Central memory CD8-positive, alpha-beta T cell (primary cell): ENCODE results near the gene ATF6.

ENCODE experiments used
- ATAC-seq: fragments of 150-1000 bp; cut with Tn5 transposase; replicated peaks from 2 replicates; pipeline ENCODE4 v1.10.0; 2022; ENCODE audit warnings: mild to moderate bottlenecking, moderate FRiP score, moderate number of reproducible peaks; ENCODE audit not compliant: poor library complexity, severe bottlenecking; ENCODE audit errors: extremely low read depth
- DNase-seq, 2 donors: peaks; one replicate each; pipeline ENCODE4 v3.0.0; 2021; ENCODE audit warnings: low spot score in 2 of 2
- H3K27ac Mint-ChIP-seq: one replicate; pipeline ENCODE4 v1.8.0; 2022; ENCODE audit warnings: low read depth, mild to moderate bottlenecking, moderate library complexity, mixed read lengths
- H3K27me3 Mint-ChIP-seq: one replicate; pipeline ENCODE4 v1.8.0; 2022; ENCODE audit warnings: mixed read lengths
- H3K36me3 Mint-ChIP-seq: one replicate; pipeline ENCODE4 v1.8.0; 2022; ENCODE audit warnings: mild to moderate bottlenecking, moderate library complexity, mixed read lengths; ENCODE audit not compliant: insufficient read depth
- H3K4me1 Mint-ChIP-seq: one replicate; pipeline ENCODE4 v1.8.0; 2022; ENCODE audit warnings: mixed read lengths
- H3K4me3 Mint-ChIP-seq: one replicate; pipeline ENCODE4 v1.8.0; 2022; ENCODE audit warnings: mild to moderate bottlenecking, moderate library complexity, mixed read lengths
- H3K9me3 Mint-ChIP-seq: one replicate; pipeline ENCODE4 v1.8.0; 2022; ENCODE audit warnings: mixed read lengths

The ATF6 gene

GRCh38 chr1:161863549-161863948 is 97.4 kb downstream of the ATF6 start:
- Mint-ChIP-seq H3K36me3 (peaks cover 24% of the 10 kb centered on the region), H3K27ac (no peak overlapping the region), H3K4me1 (no peaks in the 10 kb centered on the region), H3K4me3 (no peak overlapping the region), H3K27me3 (no peaks in the 10 kb centered on the region), H3K9me3 (no peaks in the 10 kb centered on the region)
- DNase-seq (no peak), ATAC-seq (no peak)

DNA sequence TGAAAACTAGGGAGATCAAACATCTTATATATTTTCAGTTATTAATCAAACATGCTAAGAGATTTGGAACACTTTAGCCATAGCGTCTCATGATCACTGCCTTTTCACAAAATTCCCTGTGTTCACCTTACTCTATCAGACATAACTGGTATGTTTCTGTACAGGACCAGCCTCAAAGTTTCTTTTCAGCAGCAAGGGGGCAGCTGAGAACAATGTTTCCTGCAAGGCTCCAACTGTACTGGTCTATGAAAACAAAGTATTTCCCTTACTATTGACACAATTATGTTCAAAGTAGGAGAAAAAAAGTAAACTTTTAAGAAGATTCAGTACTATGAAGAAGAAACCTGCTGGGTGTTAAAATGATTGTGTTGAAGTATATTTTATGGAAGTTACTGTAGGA is 98.5 kb downstream of the ATF6 start:
- ATAC-seq, result no peak
- Mint-ChIP-seq H3K4me1 (no peaks in the 10 kb centered on the region), H3K4me3 (no peak overlapping the region), H3K27ac (no peak overlapping the region), H3K27me3 (no peaks in the 10 kb centered on the region), H3K36me3 (peaks cover 18% of the 10 kb centered on the region), H3K9me3 (no peaks in the 10 kb centered on the region)
- no peak for DNase-seq

GRCh38 chr1:161866241-161866640 is 100.1 kb downstream of the ATF6 start:
- no peaks in the 10 kb centered on the region for H3K4me1 Mint-ChIP-seq
- DNase-seq (no peak), ATAC-seq (no peak)
- no peak overlapping the region for H3K4me3 Mint-ChIP-seq
- peaks cover 21% of the 10 kb centered on the region for H3K36me3 Mint-ChIP-seq
- no peak overlapping the region for H3K27ac Mint-ChIP-seq
- no peaks in the 10 kb centered on the region for H3K9me3 Mint-ChIP-seq
- no peaks in the 10 kb centered on the region for H3K27me3 Mint-ChIP-seq

- Mint-ChIP-seq H3K27me3 (no peaks in the 10 kb centered on the region), H3K9me3 (no peaks in the 10 kb centered on the region), H3K4me3 (no peak overlapping the region), H3K27ac (no peak overlapping the region), H3K4me1 (no peaks in the 10 kb centered on the region), H3K36me3 (peaks cover 13% of the 10 kb centered on the region)
- no peak for ATAC-seq
- DNase-seq, result no peak
These were observed 102.7 kb downstream of the ATF6 start for GRCh38 chr1:161868832-161869231.

- DNase-seq, result no peak
- no peak for ATAC-seq
- H3K27me3 Mint-ChIP-seq, result no peaks in the 10 kb centered on the region
- no peaks in the 10 kb centered on the region for H3K9me3 Mint-ChIP-seq
- H3K4me1 Mint-ChIP-seq, result no peaks in the 10 kb centered on the region
- H3K4me3 Mint-ChIP-seq, result no peak overlapping the region
- H3K36me3 Mint-ChIP-seq, result peaks cover 11% of the 10 kb centered on the region
- H3K27ac Mint-ChIP-seq, result no peak overlapping the region
These were observed 103.2 kb downstream of the ATF6 start for GRCh38 chr1:161869291-161869690.

DNA sequence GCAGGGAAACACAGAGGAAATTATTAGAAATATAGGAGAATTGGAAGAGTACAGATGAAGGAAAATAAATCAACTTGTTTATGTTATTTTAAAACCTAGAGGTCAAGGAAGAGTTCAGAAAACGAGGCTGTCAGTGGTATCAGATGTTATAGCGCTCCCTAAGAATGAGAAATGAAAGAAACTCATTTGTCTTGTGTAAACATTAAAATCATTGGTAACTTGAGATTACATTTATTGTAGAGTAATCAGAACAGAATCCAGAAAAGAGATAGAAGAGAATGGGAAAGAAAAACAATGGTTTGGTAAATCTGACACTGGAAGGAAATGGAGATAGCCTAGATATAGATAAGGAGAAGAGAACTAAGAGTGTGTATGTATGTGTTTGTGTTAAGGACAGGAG is 106.4 kb downstream of the ATF6 start:
- Mint-ChIP-seq H3K4me1 (no peaks in the 10 kb centered on the region), H3K9me3 (no peaks in the 10 kb centered on the region), H3K27me3 (no peaks in the 10 kb centered on the region), H3K36me3 (peaks cover 5% of the 10 kb centered on the region), H3K27ac (no peak overlapping the region), H3K4me3 (no peak overlapping the region)
- DNase-seq, result no peak
- no peak for ATAC-seq

DNA sequence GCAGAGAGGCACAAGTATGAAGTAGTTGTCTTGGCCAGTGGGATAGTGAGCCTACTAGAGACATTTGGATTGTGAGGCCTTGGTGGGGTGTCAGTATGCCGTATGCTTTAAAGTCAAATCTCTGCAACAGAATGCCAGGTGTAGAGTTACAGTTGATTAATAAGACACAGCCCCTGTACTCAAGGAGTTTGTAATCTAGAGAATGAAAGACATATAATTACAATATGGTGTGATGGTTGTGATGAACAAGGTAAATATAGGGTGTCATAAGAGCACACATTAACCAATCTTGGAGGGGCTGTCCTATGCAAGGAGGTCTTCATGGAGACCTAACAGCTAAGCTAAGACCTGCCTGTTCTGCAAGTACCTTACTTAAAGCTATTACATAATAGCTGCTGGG is 113.1 kb downstream of the ATF6 start:
- Mint-ChIP-seq H3K27me3 (no peaks in the 10 kb centered on the region), H3K9me3 (no peaks in the 10 kb centered on the region), H3K36me3 (peaks cover 1% of the 10 kb centered on the region), H3K4me1 (no peaks in the 10 kb centered on the region), H3K27ac (no peak overlapping the region), H3K4me3 (no peak overlapping the region)
- no peak for ATAC-seq
- DNase-seq, result no peak

- no peak overlapping the region for H3K27ac Mint-ChIP-seq
- no peaks in the 10 kb centered on the region for H3K27me3 Mint-ChIP-seq
- H3K9me3 Mint-ChIP-seq, result no peaks in the 10 kb centered on the region
- H3K4me3 Mint-ChIP-seq, result no peak overlapping the region
- H3K4me1 Mint-ChIP-seq, result no peaks in the 10 kb centered on the region
- H3K36me3 Mint-ChIP-seq, result peaks cover 3% of the 10 kb centered on the region
- DNase-seq (no peak), ATAC-seq (no peak)
These were observed 118.4 kb downstream of the ATF6 start for GRCh38 chr1:161884475-161884874.

DNA sequence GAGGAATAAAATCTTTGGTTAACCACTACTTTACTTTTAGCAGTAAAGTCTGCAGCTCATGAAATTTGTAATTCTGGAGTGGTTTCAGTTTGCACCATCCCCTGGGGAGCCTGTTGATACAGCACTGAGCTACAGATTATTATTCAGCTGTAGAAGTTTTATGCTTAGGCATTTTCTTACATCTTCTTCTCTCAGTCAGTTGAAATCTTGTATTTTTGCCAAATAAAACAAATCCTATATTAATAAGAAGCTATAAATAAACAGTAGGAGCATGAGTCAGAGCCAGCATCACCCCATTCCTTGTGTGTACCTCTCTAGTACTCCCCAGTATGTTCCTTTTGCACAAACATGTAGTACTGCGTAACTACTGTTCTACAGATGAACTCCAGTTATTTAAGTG is 118.9 kb downstream of the ATF6 start:
- Mint-ChIP-seq H3K4me1 (no peaks in the 10 kb centered on the region), H3K27me3 (no peaks in the 10 kb centered on the region), H3K36me3 (peaks cover 4% of the 10 kb centered on the region), H3K27ac (no peak overlapping the region), H3K4me3 (no peak overlapping the region), H3K9me3 (no peaks in the 10 kb centered on the region)
- DNase-seq (no peak), ATAC-seq (no peak)

DNA sequence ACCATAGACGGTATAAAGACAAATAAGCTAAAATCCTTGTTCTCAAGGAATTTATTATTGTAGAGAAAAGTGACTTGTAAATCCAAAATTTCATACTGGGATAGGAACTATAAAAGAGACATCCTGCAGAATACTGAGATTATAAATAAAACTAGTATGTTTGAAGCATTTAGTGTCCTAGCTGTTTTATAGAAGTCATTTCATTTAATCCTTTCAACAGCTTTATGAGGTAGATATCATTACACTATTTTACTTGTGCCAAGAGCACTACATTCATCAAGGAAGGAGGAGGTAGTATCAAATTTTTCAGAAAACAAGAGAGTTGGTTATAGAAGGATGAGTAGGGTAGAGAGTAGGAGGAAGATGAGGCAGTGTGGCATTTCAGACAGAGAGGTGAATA is 119.6 kb downstream of the ATF6 start:
- no peak for ATAC-seq
- Mint-ChIP-seq H3K4me3 (no peak overlapping the region), H3K27me3 (no peaks in the 10 kb centered on the region), H3K9me3 (no peaks in the 10 kb centered on the region), H3K27ac (no peak overlapping the region), H3K36me3 (peaks cover 4% of the 10 kb centered on the region), H3K4me1 (no peaks in the 10 kb centered on the region)
- no peak for DNase-seq

GRCh38 chr1:161886589-161886988 is 120.5 kb downstream of the ATF6 start:
- DNase-seq (no peak), ATAC-seq (no peak)
- Mint-ChIP-seq H3K27me3 (no peaks in the 10 kb centered on the region), H3K9me3 (no peaks in the 10 kb centered on the region), H3K4me1 (no peaks in the 10 kb centered on the region), H3K27ac (no peak overlapping the region), H3K36me3 (peaks cover 7% of the 10 kb centered on the region), H3K4me3 (no peak overlapping the region)

DNA sequence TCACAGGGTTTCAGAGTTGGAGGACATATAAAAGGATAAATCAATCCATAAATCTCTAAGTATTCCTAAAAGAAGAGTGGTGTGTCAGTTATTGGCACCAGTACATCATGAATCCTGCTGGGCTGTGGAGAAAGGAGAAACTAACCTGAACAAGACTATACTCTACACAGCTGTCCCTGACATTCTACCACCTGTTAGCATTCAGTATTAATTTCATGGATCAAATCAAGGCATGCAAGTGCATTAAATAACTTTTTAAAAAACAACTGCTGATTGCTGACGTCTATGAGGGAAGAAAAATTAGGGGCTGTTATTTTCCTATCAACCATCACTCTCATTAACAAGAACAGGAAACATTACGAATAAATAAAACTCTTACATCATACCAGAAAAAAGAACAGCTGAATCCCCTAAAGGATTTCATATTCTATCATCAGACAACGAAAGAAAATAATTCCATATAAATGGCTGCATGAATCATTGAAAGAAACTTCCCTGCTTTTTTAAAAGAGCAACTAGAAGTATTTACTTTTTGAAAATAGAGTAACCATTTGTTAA is 121.7 kb downstream of the ATF6 start:
- Mint-ChIP-seq H3K27ac (no peak overlapping the region), H3K36me3 (peaks cover 7% of the 10 kb centered on the region), H3K9me3 (no peaks in the 10 kb centered on the region), H3K4me3 (no peak overlapping the region), H3K4me1 (no peaks in the 10 kb centered on the region), H3K27me3 (no peaks in the 10 kb centered on the region)
- no peak for DNase-seq
- no peak for ATAC-seq

DNA sequence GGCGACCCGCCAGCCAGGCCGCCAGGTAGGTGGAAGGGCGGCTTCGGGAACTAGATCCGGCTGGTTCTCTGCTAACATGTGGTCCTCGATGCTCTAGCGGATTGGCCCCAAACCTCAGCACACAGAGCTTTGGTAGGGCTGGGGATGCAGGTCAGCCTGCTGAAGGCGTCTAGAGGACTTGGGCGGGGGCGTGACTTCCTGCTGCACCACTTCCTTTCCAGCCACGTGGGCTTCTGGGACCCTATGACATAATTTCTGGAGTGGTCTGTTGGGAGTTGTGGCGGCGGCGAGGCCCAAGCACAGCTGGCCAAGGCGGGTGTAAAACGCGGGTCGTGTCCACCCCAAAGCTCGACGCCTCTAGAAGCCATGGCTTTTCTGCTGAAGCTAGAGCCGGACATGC is 124.5 kb downstream of the ATF6 start:
- H3K4me1 Mint-ChIP-seq, result no peaks in the 10 kb centered on the region
- H3K27me3 Mint-ChIP-seq, result no peaks in the 10 kb centered on the region
- H3K9me3 Mint-ChIP-seq, result no peaks in the 10 kb centered on the region
- DNase-seq (no peak), ATAC-seq (no peak)
- H3K27ac Mint-ChIP-seq, result no peak overlapping the region
- peaks cover 8% of the 10 kb centered on the region for H3K36me3 Mint-ChIP-seq
- H3K4me3 Mint-ChIP-seq, result no peak overlapping the region

- Mint-ChIP-seq H3K36me3 (peaks cover 2% of the 10 kb centered on the region), H3K4me1 (no peaks in the 10 kb centered on the region), H3K4me3 (no peak overlapping the region), H3K27me3 (no peaks in the 10 kb centered on the region), H3K27ac (no peak overlapping the region), H3K9me3 (no peaks in the 10 kb centered on the region)
- no peak for ATAC-seq
- no peak for DNase-seq
These were observed 133.0 kb downstream of the ATF6 start for GRCh38 chr1:161899091-161899490.
